PC-9 (cell line): ENCODE results near the gene KRTAP7-1. TPM values are rescaled to one million over a fixed set of nuclear protein-coding genes. Genes with fewer than 3 reads are reported as not detected.
A peak's percentile ranks its signal among the peaks of the same experiment; 100 is the strongest.

Experiments used
- BruUV-seq: library from RNA; stranded (reverse); fragments of 400-500 nt; replicated peaks from 2 replicates; lab custom pipeline; 2021; lab: Mats Ljungman, UMichigan
- CTCF ChIA-PET: fragments of 300-600 bp; sonication (Branson Sonifier 250); formaldehyde crosslinking; loops from one replicate; lab custom pipeline; 2022; ENCODE audit warnings: antibody characterized with exemption; lab: Charles Lee
- POLR2A ChIA-PET: fragments of 300-600 bp; sonication (Branson Sonifier 250); formaldehyde crosslinking; loops from one replicate; lab custom pipeline; 2022; ENCODE audit warnings: antibody characterized with exemption; ENCODE audit not compliant: unreplicated experiment; lab: Charles Lee
- DNase-seq, 2 experiments: peaks; one replicate each; pipeline versions ENCODE4 v3.0.0 to v3.0.0-alpha.2; 2015 to 2022; ENCODE audit warnings: mixed read lengths in 1 of 2
- H2AFZ ChIP-seq: fragments of 200-600 bp; sonication (generic); 2 replicates; pipeline ENCODE4 v1.8.1; 2017; ENCODE audit warnings: antibody characterized with exemption
- H3F3A ChIP-seq: fragments of 200-600 bp; sonication (generic); 2 replicates; pipeline ENCODE4 v1.8.1; 2017; ENCODE audit warnings: antibody characterized with exemption, mild to moderate bottlenecking, low read depth; ENCODE audit not compliant: insufficient read depth
- H3K27ac ChIP-seq: fragments of 200-600 bp; sonication (generic); 2 replicates; pipeline ENCODE4 v1.6.1; 2016; ENCODE audit warnings: mixed run types
- H3K27me3 ChIP-seq: fragments of 200-600 bp; sonication (generic); 2 replicates; pipeline ENCODE4 v1.6.1; 2016; ENCODE audit warnings: low read depth, mixed run types; ENCODE audit not compliant: insufficient read depth
- H3K36me3 ChIP-seq: fragments of 200-600 bp; sonication (generic); 2 replicates; pipeline ENCODE4 v1.6.1; 2016; ENCODE audit warnings: low read depth, mixed run types
- H3K4me1 ChIP-seq: fragments of 200-600 bp; sonication (generic); replicated peaks from 2 replicates; pipeline ENCODE4 v1.6.1; 2016; ENCODE audit warnings: mixed run types; ENCODE audit not compliant: insufficient read depth
- H3K4me2 ChIP-seq: fragments of 200-600 bp; sonication (generic); 2 replicates; pipeline ENCODE4 v1.6.1; 2017; ENCODE audit warnings: mixed run types
- H3K4me3 ChIP-seq: fragments of 200-600 bp; sonication (generic); 2 replicates; pipeline ENCODE4 v1.6.1; 2016; ENCODE audit warnings: mixed run types
- H3K79me2 ChIP-seq: fragments of 200-600 bp; sonication (generic); 2 replicates; pipeline ENCODE4 v1.6.1; 2017; ENCODE audit warnings: low read depth, mixed run types
- H3K9me2 ChIP-seq: fragments of 200-600 bp; sonication (generic); 2 replicates; pipeline ENCODE4 v1.8.1; 2017; ENCODE audit warnings: mild to moderate bottlenecking; ENCODE audit not compliant: insufficient read depth
- H3K9me3 ChIP-seq: fragments of 200-600 bp; sonication (generic); 2 replicates; pipeline ENCODE4 v1.8.1; 2016; ENCODE audit warnings: low read depth; ENCODE audit not compliant: insufficient read depth
- H4K20me1 ChIP-seq: fragments of 200-600 bp; sonication (generic); 2 replicates; pipeline ENCODE4 v1.8.1; 2017; ENCODE audit not compliant: insufficient read depth
- CTCF ChIP-seq: fragments of 200-600 bp; sonication (generic); conservative IDR thresholded peaks from 2 replicates; pipeline ENCODE4 v1.6.1; 2017; ENCODE audit warnings: mixed run types, antibody characterized with exemption, mild to moderate bottlenecking, moderate library complexity
- EZH2 ChIP-seq: fragments of 200-600 bp; sonication (generic); IDR thresholded peaks from 2 replicates; pipeline ENCODE4 v1.8.0; 2017; ENCODE audit warnings: antibody characterized with exemption, low read depth
- intact Hi-C: fragments of 100-400 bp; cut with micrococcal nuclease; formaldehyde crosslinking; loops from one replicate; pipeline ENCODE4 v1.10.0; 2022; ENCODE audit not compliant: unreplicated experiment
- total RNA-seq: library from RNA; stranded (reverse); gene quantifications from 2 replicates; pipeline ENCODE4 v1.2.3, GENCODE V29; 2021

Gene KRTAP7-1
- total RNA-seq, 1 experiment from 2014 or later: not detected

GRCh38 chr21:30842990-30843389 lies 13.4 kb upstream of the KRTAP7-1 start:
- no peak overlapping the region for H2AFZ ChIP-seq
- no peak overlapping the region for H3K27ac ChIP-seq
- no peak overlapping the region for H3K4me3 ChIP-seq
- no peaks in the 10 kb centered on the region for H4K20me1 ChIP-seq
- no peak overlapping the region for H3K4me2 ChIP-seq
- H3K9me2 ChIP-seq: no peaks in the 10 kb centered on the region
- POLR2A ChIA-PET: no interaction called here
- TF ChIP-seq CTCF (0 out of 2 replicates have a peak, but pooled peaks have one; percentile 20), EZH2 (no peak)
- no peaks in the 10 kb centered on the region for H3K9me3 ChIP-seq
- H3K27me3 ChIP-seq: no peaks in the 10 kb centered on the region
- H3F3A ChIP-seq: no peaks in the 10 kb centered on the region
- no TSS peak for BruUV-seq
- no peaks in the 10 kb centered on the region for H3K79me2 ChIP-seq
- CTCF ChIA-PET: no interaction called here
- no peaks in the 10 kb centered on the region for H3K4me1 ChIP-seq
- no peaks in the 10 kb centered on the region for H3K36me3 ChIP-seq
- intact Hi-C loops: no loop called here
- DNase-seq: no peak

GRCh38 chr21:30839304-30839703 lies 9.7 kb upstream of the KRTAP7-1 start:
- H3K27ac ChIP-seq: no peak overlapping the region
- no peaks in the 10 kb centered on the region for H3K9me3 ChIP-seq
- no peak overlapping the region for H3K4me2 ChIP-seq
- no peaks in the 10 kb centered on the region for H3K36me3 ChIP-seq
- ChIA-PET POLR2A (no interaction called here), CTCF (no interaction called here)
- no peaks in the 10 kb centered on the region for H4K20me1 ChIP-seq
- intact Hi-C loops: loop anchor here (5.0 kb wide), 1 partner anchor 248 kb away; no protein-coding TSS in a partner anchor
- TF ChIP-seq EZH2: no peak
- TF ChIP-seq CTCF: peak; percentile 58
- H3F3A ChIP-seq: no peaks in the 10 kb centered on the region
- no TSS peak for BruUV-seq
- peaks cover 6% of the 10 kb centered on the region; the same call in 1 of the 2 replicates for H3K27me3 ChIP-seq
- H2AFZ ChIP-seq: no peak overlapping the region
- H3K79me2 ChIP-seq: no peaks in the 10 kb centered on the region
- H3K4me1 ChIP-seq: no peaks in the 10 kb centered on the region
- peak in 1 of 2 experiments; percentile 38 for DNase-seq
- H3K9me2 ChIP-seq: no peaks in the 10 kb centered on the region
- no peak overlapping the region for H3K4me3 ChIP-seq

- Histone ChIP-seq H3K4me1 (no peaks in the 10 kb centered on the region), H3K9me2 (no peaks in the 10 kb centered on the region), H4K20me1 (no peaks in the 10 kb centered on the region), H2AFZ (no peak overlapping the region), H3K4me2 (no peak overlapping the region), H3F3A (no peaks in the 10 kb centered on the region), H3K9me3 (no peaks in the 10 kb centered on the region), H3K27me3 (peaks cover 6% of the 10 kb centered on the region; the same call in 1 of the 2 replicates), H3K79me2 (no peaks in the 10 kb centered on the region), H3K4me3 (no peak overlapping the region), H3K36me3 (no peaks in the 10 kb centered on the region), H3K27ac (no peak overlapping the region)
- DNase-seq: no peak
- intact Hi-C loops: loop anchor here (5.0 kb wide), 1 partner anchor 249 kb away; no protein-coding TSS in a partner anchor
- CTCF ChIA-PET: no interaction called here
- POLR2A ChIA-PET: no interaction called here
- TF ChIP-seq EZH2: no peak
- BruUV-seq: no TSS peak
Measured at GRCh38 chr21:30838536-30838935, 9.0 kb upstream of the KRTAP7-1 start.
